Measurements from ENCODE around the gene COMMD2. TPM values are rescaled to one million over a fixed set of nuclear protein-coding genes. Genes with fewer than 3 reads are reported as not detected.

Gene COMMD2
- total RNA-seq, 2 experiments from 2014 or later, result 32.3 to 35.1 TPM

- no peak for ATAC-seq
- Mint-ChIP-seq H3K27ac (no peak overlapping the region), H3K4me1 (ENCODE audit: low read depth) (no peaks in the 10 kb centered on the region), H3K27me3 (ENCODE audit: low read depth) (peaks cover 5% of the 10 kb centered on the region), H3K36me3 (ENCODE audit: low read depth) (peaks cover 8% of the 10 kb centered on the region), H3K4me3 (no peak overlapping the region), H3K9me3 (ENCODE audit: insufficient read depth) (peaks cover 13% of the 10 kb centered on the region)
- ChIA-PET CTCF (no interaction called here), POLR2A (no interaction called here)
- no peak for DNase-seq
Observed at GRCh38 chr3:149723781-149724180, 28.5 kb downstream of the COMMD2 start.

GRCh38 chr3:149720918-149721317 is 31.4 kb downstream of the COMMD2 start:
- Mint-ChIP-seq H3K27me3 (ENCODE audit: low read depth) (peaks cover 5% of the 10 kb centered on the region), H3K4me3 (no peak overlapping the region), H3K36me3 (ENCODE audit: low read depth) (peaks cover 8% of the 10 kb centered on the region), H3K27ac (no peak overlapping the region), H3K9me3 (ENCODE audit: insufficient read depth) (peaks cover 13% of the 10 kb centered on the region), H3K4me1 (ENCODE audit: low read depth) (no peaks in the 10 kb centered on the region)
- no peak for DNase-seq
- ATAC-seq, result no peak
- ChIA-PET POLR2A (no interaction called here), CTCF (no interaction called here)

DNA sequence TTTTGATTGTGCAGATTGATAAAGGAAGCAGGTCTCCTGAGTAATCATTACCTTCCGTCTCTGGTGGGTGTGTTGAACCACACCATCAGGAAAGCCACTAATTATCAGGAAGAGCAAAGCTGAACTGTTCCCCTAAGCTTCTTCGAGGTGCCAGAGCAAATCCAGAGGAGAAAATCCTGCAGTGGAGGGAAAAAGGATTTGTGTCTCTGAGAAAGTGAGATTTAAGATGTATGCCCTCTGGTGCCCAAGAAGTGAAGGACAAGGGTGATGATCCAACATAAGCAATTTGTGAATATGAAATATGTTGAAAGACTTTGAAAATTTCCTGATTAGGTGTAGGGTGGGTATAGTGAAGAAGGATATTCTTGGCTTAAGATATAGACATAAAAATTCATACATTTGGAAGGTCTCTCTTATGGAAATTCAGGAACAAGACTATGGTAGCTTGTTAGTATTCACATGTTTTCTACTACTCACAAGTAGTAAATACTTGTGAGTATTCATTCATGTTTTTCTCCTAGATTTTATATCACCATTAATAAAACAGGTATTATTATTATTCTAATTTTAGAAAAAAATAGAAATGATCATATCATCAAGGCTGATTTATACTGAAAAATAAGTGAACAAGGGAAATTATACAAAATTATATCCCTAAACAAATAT is 34.8 kb downstream of the COMMD2 start:
- peaks cover 10% of the 10 kb centered on the region for H3K9me3 Mint-ChIP-seq (ENCODE audit: insufficient read depth)
- H3K27ac Mint-ChIP-seq, result no peak overlapping the region
- peak; percentile 40 for DNase-seq
- no peaks in the 10 kb centered on the region for H3K4me1 Mint-ChIP-seq (ENCODE audit: low read depth)
- ChIA-PET CTCF (interaction anchor here (0.8 to 2.2 kb wide), 16 partner anchors 12 to 206 kb away, joined by 3 to 21 read pairs (median 4); partner anchors contain the start of gene COMMD2), POLR2A (interaction anchor here (0.6 kb wide), 1 partner anchor 482 kb away, joined by 3 read pairs; no protein-coding TSS in a partner anchor)
- no peak overlapping the region for H3K4me3 Mint-ChIP-seq
- peaks cover 3% of the 10 kb centered on the region for H3K36me3 Mint-ChIP-seq (ENCODE audit: low read depth)
- no peak for ATAC-seq
- H3K27me3 Mint-ChIP-seq (ENCODE audit: low read depth), result peaks cover 3% of the 10 kb centered on the region

GRCh38 chr3:149716984-149717383 is 35.3 kb downstream of the COMMD2 start:
- Mint-ChIP-seq H3K4me3 (no peak overlapping the region), H3K4me1 (ENCODE audit: low read depth) (no peaks in the 10 kb centered on the region), H3K27ac (no peak overlapping the region), H3K27me3 (ENCODE audit: low read depth) (peaks cover 3% of the 10 kb centered on the region), H3K36me3 (ENCODE audit: low read depth) (peaks cover 3% of the 10 kb centered on the region), H3K9me3 (ENCODE audit: insufficient read depth) (peaks cover 5% of the 10 kb centered on the region)
- no peak for DNase-seq
- ATAC-seq, result no peak
- POLR2A ChIA-PET, result no interaction called here
- CTCF ChIA-PET, result interaction anchor here (0.8 to 2.2 kb wide), 17 partner anchors 12 to 205 kb away, joined by 3 to 21 read pairs (median 4); partner anchors contain the start of gene COMMD2

- H3K4me3 Mint-ChIP-seq, result no peak overlapping the region
- no peak overlapping the region for H3K27ac Mint-ChIP-seq
- H3K36me3 Mint-ChIP-seq (ENCODE audit: low read depth), result no peaks in the 10 kb centered on the region
- POLR2A ChIA-PET, result no interaction called here
- CTCF ChIA-PET, result interaction anchor here (0.8 to 1.3 kb wide), 2 partner anchors 37 to 147 kb away, joined by 3 read pairs; partner anchors contain the start of gene COMMD2
- H3K9me3 Mint-ChIP-seq (ENCODE audit: insufficient read depth), result no peaks in the 10 kb centered on the region
- ATAC-seq (no peak), DNase-seq (no peak)
- H3K4me1 Mint-ChIP-seq (ENCODE audit: low read depth), result no peaks in the 10 kb centered on the region
- no peaks in the 10 kb centered on the region for H3K27me3 Mint-ChIP-seq (ENCODE audit: low read depth)
Observed at GRCh38 chr3:149715247-149715646, 37.0 kb downstream of the COMMD2 start.

- H3K9me3 Mint-ChIP-seq (ENCODE audit: insufficient read depth), result no peaks in the 10 kb centered on the region
- H3K36me3 Mint-ChIP-seq (ENCODE audit: low read depth), result no peaks in the 10 kb centered on the region
- H3K4me1 Mint-ChIP-seq (ENCODE audit: low read depth), result no peaks in the 10 kb centered on the region
- POLR2A ChIA-PET, result no interaction called here
- CTCF ChIA-PET, result no interaction called here
- H3K27me3 Mint-ChIP-seq (ENCODE audit: low read depth), result no peaks in the 10 kb centered on the region
- DNase-seq (no peak), ATAC-seq (no peak)
- no peak overlapping the region for H3K4me3 Mint-ChIP-seq
- no peak overlapping the region for H3K27ac Mint-ChIP-seq
Observed at GRCh38 chr3:149713730-149714654, 38.3 kb downstream of the COMMD2 start.

- H3K9me3 Mint-ChIP-seq (ENCODE audit: insufficient read depth), result no peaks in the 10 kb centered on the region
- POLR2A ChIA-PET, result no interaction called here
- CTCF ChIA-PET, result no interaction called here
- H3K4me1 Mint-ChIP-seq (ENCODE audit: low read depth), result peaks cover 2% of the 10 kb centered on the region
- H3K36me3 Mint-ChIP-seq (ENCODE audit: low read depth), result no peaks in the 10 kb centered on the region
- ATAC-seq (no peak), DNase-seq (no peak)
- H3K4me3 Mint-ChIP-seq, result no peak overlapping the region
- H3K27me3 Mint-ChIP-seq (ENCODE audit: low read depth), result no peaks in the 10 kb centered on the region
- H3K27ac Mint-ChIP-seq, result no peak overlapping the region
Observed at GRCh38 chr3:149706905-149707304, 45.4 kb downstream of the COMMD2 start.

GRCh38 chr3:149705416-149705815 is 46.9 kb downstream of the COMMD2 start:
- Mint-ChIP-seq H3K36me3 (ENCODE audit: low read depth) (no peaks in the 10 kb centered on the region), H3K4me3 (no peak overlapping the region), H3K27me3 (ENCODE audit: low read depth) (no peaks in the 10 kb centered on the region), H3K4me1 (ENCODE audit: low read depth) (peaks cover 5% of the 10 kb centered on the region), H3K27ac (no peak overlapping the region), H3K9me3 (ENCODE audit: insufficient read depth) (no peaks in the 10 kb centered on the region)
- ChIA-PET POLR2A (no interaction called here), CTCF (interaction anchor here (1.0 to 1.7 kb wide), 4 partner anchors 12 to 175 kb away, joined by 3 to 8 read pairs (median 4); no protein-coding TSS in a partner anchor)
- DNase-seq (no peak), ATAC-seq (no peak)

- DNase-seq (no peak), ATAC-seq (no peak)
- Mint-ChIP-seq H3K9me3 (ENCODE audit: insufficient read depth) (peaks cover 6% of the 10 kb centered on the region), H3K4me3 (no peak overlapping the region), H3K4me1 (ENCODE audit: low read depth) (peaks cover 5% of the 10 kb centered on the region), H3K27ac (no peak overlapping the region), H3K27me3 (ENCODE audit: low read depth) (no peaks in the 10 kb centered on the region), H3K36me3 (ENCODE audit: low read depth) (no peaks in the 10 kb centered on the region)
- ChIA-PET POLR2A (no interaction called here), CTCF (no interaction called here)
Observed at GRCh38 chr3:149703466-149703865, 48.8 kb downstream of the COMMD2 start.

GRCh38 chr3:149702691-149703441 is 49.4 kb downstream of the COMMD2 start:
- ATAC-seq (no peak), DNase-seq (no peak)
- no peak overlapping the region for H3K4me3 Mint-ChIP-seq
- peaks cover 5% of the 10 kb centered on the region for H3K4me1 Mint-ChIP-seq (ENCODE audit: low read depth)
- H3K27ac Mint-ChIP-seq, result no peak overlapping the region
- H3K9me3 Mint-ChIP-seq (ENCODE audit: insufficient read depth), result peaks cover 11% of the 10 kb centered on the region
- POLR2A ChIA-PET, result no interaction called here
- CTCF ChIA-PET, result no interaction called here
- no peaks in the 10 kb centered on the region for H3K36me3 Mint-ChIP-seq (ENCODE audit: low read depth)
- H3K27me3 Mint-ChIP-seq (ENCODE audit: low read depth), result no peaks in the 10 kb centered on the region

DNA sequence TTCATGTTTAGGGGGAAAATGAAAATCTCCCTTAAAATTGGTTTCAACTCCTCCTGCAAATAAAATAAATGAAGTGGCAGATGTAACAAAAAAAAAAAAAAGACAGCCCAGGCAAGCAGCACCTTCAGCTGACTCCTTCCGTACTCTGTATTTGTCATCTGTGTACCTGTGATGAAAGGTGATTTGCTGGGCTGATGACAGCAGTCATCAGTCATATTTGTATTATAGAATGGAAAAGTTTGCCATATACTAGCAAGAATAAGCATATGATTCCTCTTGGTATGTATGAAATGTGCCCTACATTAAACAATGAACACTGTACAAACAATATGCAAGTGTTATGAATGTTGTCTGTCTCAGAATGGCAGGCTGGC is 50.3 kb downstream of the COMMD2 start:
- peaks cover 11% of the 10 kb centered on the region for H3K9me3 Mint-ChIP-seq (ENCODE audit: insufficient read depth)
- no peaks in the 10 kb centered on the region for H3K36me3 Mint-ChIP-seq (ENCODE audit: low read depth)
- CTCF ChIA-PET, result no interaction called here
- POLR2A ChIA-PET, result interaction anchor here (0.6 kb wide), 1 partner anchor 18 kb away, joined by 3 read pairs; no protein-coding TSS in a partner anchor
- peak overlapping the region; percentile 5 for H3K4me3 Mint-ChIP-seq
- H3K4me1 Mint-ChIP-seq (ENCODE audit: low read depth), result peaks cover 5% of the 10 kb centered on the region
- ATAC-seq (no peak), DNase-seq (no peak)
- H3K27me3 Mint-ChIP-seq (ENCODE audit: low read depth), result no peaks in the 10 kb centered on the region
- peak overlapping the region; percentile 24 for H3K27ac Mint-ChIP-seq

Measured in activated CD8-positive, alpha-beta T cell treated with anti-CD3 and anti-CD28 coated beads, Interleukin-2, amount 10 ng/mL, durations not matched to agents 7 days and 5 days (primary cell).